Measurements from ENCODE around the gene AADACL2.
"Not testable (repeated sequence)": the region's sequence is repeated elsewhere in the genome, so short reads cannot be mapped to it uniquely, and the experiment has no call there.

Gene AADACL2

GRCh38 chr3:151761581-151761980 is 27.9 kb downstream of the AADACL2 start:
- TF ChIP-seq CTCF (conservative IDR thresholded peaks at IDR 0.05) (no peak), ZFX (IDR thresholded peaks at IDR 0.05) (no peak)
- no peak overlapping the region for H3K27ac ChIP-seq

GRCh38 chr3:151764699-151765098 is 31.0 kb downstream of the AADACL2 start:
- not testable (repeated sequence) for H3K27ac ChIP-seq

- TF ChIP-seq CTCF (conservative IDR thresholded peaks at IDR 0.05) (no peak), ZFX (IDR thresholded peaks at IDR 0.05) (no peak)
- H3K27ac ChIP-seq, result no peak overlapping the region
These were observed 32.0 kb downstream of the AADACL2 start for GRCh38 chr3:151765685-151766084.

GRCh38 chr3:151766454-151766853 is 32.7 kb downstream of the AADACL2 start:
- H3K27ac ChIP-seq, result no peak overlapping the region
- TF ChIP-seq CTCF (conservative IDR thresholded peaks at IDR 0.05), result no peak
- no peak for TF ChIP-seq ZFX (IDR thresholded peaks at IDR 0.05)

- no peak overlapping the region for H3K27ac ChIP-seq
- TF ChIP-seq ZFX (IDR thresholded peaks at IDR 0.05) (no peak), CTCF (conservative IDR thresholded peaks at IDR 0.05) (no peak)
These were observed 34.7 kb downstream of the AADACL2 start for GRCh38 chr3:151768393-151768930.

GRCh38 chr3:151769175-151769574 is 35.4 kb downstream of the AADACL2 start:
- no peak for TF ChIP-seq CTCF (conservative IDR thresholded peaks at IDR 0.05)
- no peak overlapping the region for H3K27ac ChIP-seq

GRCh38 chr3:151770956-151771355 is 37.2 kb downstream of the AADACL2 start:
- H3K27ac ChIP-seq, result no peak overlapping the region

More at GRCh38 chr3:151770956-151771355, 37.2 kb downstream of the AADACL2 start:
- no peak for TF ChIP-seq CTCF (conservative IDR thresholded peaks at IDR 0.05)
- no peak for TF ChIP-seq ZFX (IDR thresholded peaks at IDR 0.05)

All from C4-2B (cell line).